Prostate gland (tissue), 2 donors: ENCODE data around the gene CLPTM1L. TPM values are rescaled to one million over a fixed set of nuclear protein-coding genes. Genes with fewer than 3 reads are reported as not detected.

Experiments used
- DNase-seq: peaks from one replicate; pipeline ENCODE4 v3.0.0-alpha.2; 2019; ENCODE audit warnings: low spot score
- H3K27ac ChIP-seq, 2 donors: fragments of 200-600 bp; sonication (generic); 2 replicates each; pipeline ENCODE4 v1.5.1; 2017 to 2019
- H3K27me3 ChIP-seq: fragments of 200-600 bp; sonication (generic); replicated peaks from 2 replicates; pipeline ENCODE4 v1.5.1; 2019; ENCODE audit not compliant: insufficient read depth
- H3K36me3 ChIP-seq, 2 donors: fragments of 200-600 bp; sonication (generic); 1 replicate in 1 of 2; 2 replicates in 1 of 2; pipeline versions ENCODE4 v1.5.1 to v1.8.1; 2017 to 2019
- H3K4me1 ChIP-seq: fragments of 200-600 bp; sonication (generic); replicated peaks from 2 replicates; pipeline ENCODE4 v1.5.1; 2019
- H3K4me3 ChIP-seq, 2 donors: fragments of 200-600 bp; sonication (generic); 2 replicates each; pipeline ENCODE4 v1.5.1; 2017 to 2019
- H3K9me3 ChIP-seq: fragments of 200-600 bp; sonication (generic); 2 replicates; pipeline ENCODE4 v1.5.1; 2017
- CTCF ChIP-seq, 4 experiments: fragments of 200-600 bp in 2 of 4; fragments of 450-650 bp in 2 of 4; sonication (generic) in 2 of 4; IDR thresholded peaks; 1 replicate in 3 of 4; 2 replicates in 1 of 4; pipeline ENCODE4 v1.5.1; 2016 to 2019; ENCODE audit warnings: antibody characterized with exemption in 4 of 4, mild to moderate bottlenecking in 2 of 4, moderate library complexity in 2 of 4
- POLR2A ChIP-seq: fragments of 450-650 bp; IDR thresholded peaks from one replicate; pipeline ENCODE4 v1.6.1; 2016; ENCODE audit warnings: antibody characterized with exemption, mild to moderate bottlenecking
- POLR2AphosphoS5 ChIP-seq: sonication (generic); formaldehyde crosslinking; IDR thresholded peaks from one replicate; pipeline ENCODE4 v1.6.1; 2017; ENCODE audit warnings: antibody characterized with exemption
- WGBS: methylation state at CpG from one replicate; pipeline ENCODE4 v1.1.5; 2018; 5-methylcytosine and 5-hydroxymethylcytosine counted together
- intact Hi-C: fragments of 100-400 bp; cut with DNase I; formaldehyde crosslinking; loops from one replicate; pipeline ENCODE4 v1.14.2; 2022
- total RNA-seq, 2 donors: library from RNA; depleted of rRNA; stranded (reverse); fragments of >200 nt; gene quantifications; one replicate each; pipeline ENCODE4 v1.1.0, GENCODE V29; 2016

CLPTM1L gene
- total RNA-seq, 2 donors from 2014 or later: 105 to 135 TPM

GRCh38 chr5:1299511-1299850, 45.4 kb downstream of the CLPTM1L start:
- H3K27ac ChIP-seq: no peak overlapping the region
- no peaks in the 10 kb centered on the region for H3K9me3 ChIP-seq
- H3K27me3 ChIP-seq: peaks cover 5% of the 10 kb centered on the region
- H3K4me3 ChIP-seq: no peak overlapping the region
- no peaks in the 10 kb centered on the region for H3K36me3 ChIP-seq
- intact Hi-C loops: no loop called here
- 90% methylated on average over 9 of the region's 9 CpGs for WGBS
- no peaks in the 10 kb centered on the region for H3K4me1 ChIP-seq
- DNase-seq: no peak
- TF ChIP-seq CTCF (IDR thresholded peaks at IDR 0.05) (no peak), POLR2AphosphoS5 (no peak), POLR2A (no peak)

- WGBS: 67% methylated on average over 33 of the region's 33 CpGs
- Histone ChIP-seq H3K4me3 (no peak overlapping the region), H3K27ac (no peak overlapping the region), H3K36me3 (no peaks in the 10 kb centered on the region), H3K4me1 (no peaks in the 10 kb centered on the region), H3K9me3 (no peaks in the 10 kb centered on the region), H3K27me3 (peaks cover 11% of the 10 kb centered on the region)
- intact Hi-C loops: no loop called here
- DNase-seq: no peak
- TF ChIP-seq POLR2AphosphoS5 (no peak), POLR2A (no peak), CTCF (IDR thresholded peaks at IDR 0.05) (no peak)
These were observed 46.0 kb downstream of the CLPTM1L start for GRCh38 chr5:1298723-1299510.

- Histone ChIP-seq H3K4me3 (no peak overlapping the region), H3K36me3 (no peaks in the 10 kb centered on the region), H3K4me1 (no peaks in the 10 kb centered on the region), H3K27ac (no peak overlapping the region), H3K9me3 (no peaks in the 10 kb centered on the region), H3K27me3 (peaks cover 13% of the 10 kb centered on the region)
- TF ChIP-seq CTCF (IDR thresholded peaks at IDR 0.05) (no peak), POLR2A (no peak), POLR2AphosphoS5 (no peak)
- WGBS: 93% methylated on average over 19 of the region's 19 CpGs
- DNase-seq: no peak
- intact Hi-C loops: no loop called here
These were observed 46.8 kb downstream of the CLPTM1L start for GRCh38 chr5:1298067-1298551.

- DNase-seq: no peak
- 92% methylated on average over 4 of the region's 4 CpGs for WGBS
- H3K9me3 ChIP-seq: no peaks in the 10 kb centered on the region
- no peak for TF ChIP-seq CTCF (IDR thresholded peaks at IDR 0.05)
- no peak for TF ChIP-seq POLR2A
- TF ChIP-seq POLR2AphosphoS5: no peak
- H3K36me3 ChIP-seq: no peaks in the 10 kb centered on the region
- intact Hi-C loops: no loop called here
- H3K27me3 ChIP-seq: peaks cover 18% of the 10 kb centered on the region
- H3K27ac ChIP-seq: no peak overlapping the region
- no peak overlapping the region for H3K4me3 ChIP-seq
- H3K4me1 ChIP-seq: no peaks in the 10 kb centered on the region
These were observed 47.7 kb downstream of the CLPTM1L start for GRCh38 chr5:1297243-1297642.

- Histone ChIP-seq H3K27me3 (peaks cover 18% of the 10 kb centered on the region), H3K9me3 (no peaks in the 10 kb centered on the region), H3K4me3 (no peak overlapping the region), H3K36me3 (no peaks in the 10 kb centered on the region), H3K4me1 (no peaks in the 10 kb centered on the region), H3K27ac (no peak overlapping the region)
- DNase-seq: no peak
- TF ChIP-seq POLR2AphosphoS5: no peak
- TF ChIP-seq POLR2A: no peak
- TF ChIP-seq CTCF (IDR thresholded peaks at IDR 0.05): no peak
- intact Hi-C loops: no loop called here
- 43% methylated on average over 19 of the region's 22 CpGs for WGBS
These were observed 49.3 kb downstream of the CLPTM1L start for GRCh38 chr5:1295650-1296037.
